Bladder microvascular endothelial cell (primary cell): Measurements from ENCODE around the gene ATP13A4. TPM values are rescaled to one million over a fixed set of nuclear protein-coding genes. Genes with fewer than 3 reads are reported as not detected.

Experiments used
- total RNA-seq: library from RNA; depleted of rRNA; stranded (reverse); fragments of >200 nt; gene quantifications from 2 replicates; pipeline ENCODE4 v1.2.3, GENCODE V29; 2014

Gene ATP13A4, protein sequence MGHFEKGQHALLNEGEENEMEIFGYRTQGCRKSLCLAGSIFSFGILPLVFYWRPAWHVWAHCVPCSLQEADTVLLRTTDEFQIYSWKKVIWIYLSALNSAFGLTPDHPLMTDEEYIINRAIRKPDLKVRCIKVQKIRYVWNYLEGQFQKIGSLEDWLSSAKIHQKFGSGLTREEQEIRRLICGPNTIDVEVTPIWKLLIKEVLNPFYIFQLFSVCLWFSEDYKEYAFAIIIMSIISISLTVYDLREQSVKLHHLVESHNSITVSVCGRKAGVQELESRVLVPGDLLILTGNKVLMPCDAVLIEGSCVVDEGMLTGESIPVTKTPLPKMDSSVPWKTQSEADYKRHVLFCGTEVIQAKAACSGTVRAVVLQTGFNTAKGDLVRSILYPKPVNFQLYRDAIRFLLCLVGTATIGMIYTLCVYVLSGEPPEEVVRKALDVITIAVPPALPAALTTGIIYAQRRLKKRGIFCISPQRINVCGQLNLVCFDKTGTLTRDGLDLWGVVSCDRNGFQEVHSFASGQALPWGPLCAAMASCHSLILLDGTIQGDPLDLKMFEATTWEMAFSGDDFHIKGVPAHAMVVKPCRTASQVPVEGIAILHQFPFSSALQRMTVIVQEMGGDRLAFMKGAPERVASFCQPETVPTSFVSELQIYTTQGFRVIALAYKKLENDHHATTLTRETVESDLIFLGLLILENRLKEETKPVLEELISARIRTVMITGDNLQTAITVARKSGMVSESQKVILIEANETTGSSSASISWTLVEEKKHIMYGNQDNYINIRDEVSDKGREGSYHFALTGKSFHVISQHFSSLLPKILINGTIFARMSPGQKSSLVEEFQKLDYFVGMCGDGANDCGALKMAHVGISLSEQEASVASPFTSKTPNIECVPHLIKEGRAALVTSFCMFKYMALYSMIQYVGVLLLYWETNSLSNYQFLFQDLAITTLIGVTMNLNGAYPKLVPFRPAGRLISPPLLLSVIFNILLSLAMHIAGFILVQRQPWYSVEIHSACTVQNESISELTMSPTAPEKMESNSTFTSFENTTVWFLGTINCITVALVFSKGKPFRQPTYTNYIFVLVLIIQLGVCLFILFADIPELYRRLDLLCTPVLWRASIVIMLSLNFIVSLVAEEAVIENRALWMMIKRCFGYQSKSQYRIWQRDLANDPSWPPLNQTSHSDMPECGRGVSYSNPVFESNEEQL
- total RNA-seq = 0.13 TPM in 1 of 2 replicates, not detected in the other

DNA sequence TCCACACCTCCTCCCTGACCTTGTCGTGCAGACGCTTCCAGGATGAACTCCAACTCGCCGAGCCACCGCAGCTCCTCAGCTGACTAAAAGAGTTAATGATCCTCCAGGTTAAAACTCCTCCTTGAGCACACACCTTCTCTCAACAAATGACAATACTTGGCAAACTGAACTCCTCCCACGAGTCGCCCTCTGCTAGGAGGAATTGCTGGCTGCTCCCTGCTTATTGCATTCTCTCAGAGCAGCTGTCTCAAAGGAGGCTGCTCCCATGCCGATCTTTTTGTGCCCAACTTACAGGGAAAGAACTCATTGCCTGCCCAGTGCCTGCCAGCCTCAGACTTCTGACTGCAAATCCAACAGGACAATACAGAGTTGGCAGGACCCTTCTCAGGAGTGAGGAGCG lies at the start of gene ATP13A4:
Gene ATP13A4, minus strand, starts transcription at position 85 of the 400 bp plus-strand sequence. CDS start 96 bp downstream, outside the sequence.

DNA sequence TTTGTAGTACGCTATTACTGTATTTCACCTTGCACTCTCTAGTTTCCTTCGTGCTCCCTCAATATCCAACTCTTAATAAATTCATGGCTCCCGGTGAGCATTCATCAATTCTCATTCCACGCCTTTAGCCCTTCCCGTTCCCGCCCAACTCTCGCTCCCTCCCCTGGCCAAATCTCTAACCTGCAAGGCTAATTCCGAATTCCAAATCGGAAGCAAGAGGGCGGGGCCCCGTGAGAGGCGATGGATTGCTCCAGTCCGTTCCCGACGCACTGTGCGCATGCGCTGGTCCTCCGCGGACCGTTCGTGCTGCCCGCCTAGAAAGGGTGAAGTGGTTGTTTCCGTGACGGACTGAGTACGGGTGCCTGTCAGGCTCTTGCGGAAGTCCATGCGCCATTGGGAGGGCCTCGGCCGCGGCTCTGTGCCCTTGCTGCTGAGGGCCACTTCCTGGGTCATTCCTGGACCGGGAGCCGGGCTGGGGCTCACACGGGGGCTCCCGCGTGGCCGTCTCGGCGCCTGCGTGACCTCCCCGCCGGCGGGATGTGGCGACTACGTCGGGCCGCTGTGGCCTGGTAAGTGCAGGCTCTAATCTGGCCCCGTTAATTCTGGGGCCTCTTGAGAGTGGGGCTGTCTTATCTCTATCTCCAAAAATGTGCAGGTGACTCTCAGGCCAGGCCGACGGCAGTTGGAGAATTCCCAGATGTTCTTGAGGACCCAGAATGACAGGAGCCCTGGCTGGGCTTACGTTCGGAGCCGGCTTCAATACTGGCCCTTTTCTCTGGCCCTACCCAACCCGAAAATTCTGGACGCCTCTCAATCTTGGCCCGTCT lies 38.4 kb upstream of the ATP13A4 start, which contains the start of gene OPA1:
Gene OPA1, plus strand, starts transcription at position 368 of the 827 bp plus-strand sequence. Its CDS starts 170 bp downstream, at position 538.

DNA sequence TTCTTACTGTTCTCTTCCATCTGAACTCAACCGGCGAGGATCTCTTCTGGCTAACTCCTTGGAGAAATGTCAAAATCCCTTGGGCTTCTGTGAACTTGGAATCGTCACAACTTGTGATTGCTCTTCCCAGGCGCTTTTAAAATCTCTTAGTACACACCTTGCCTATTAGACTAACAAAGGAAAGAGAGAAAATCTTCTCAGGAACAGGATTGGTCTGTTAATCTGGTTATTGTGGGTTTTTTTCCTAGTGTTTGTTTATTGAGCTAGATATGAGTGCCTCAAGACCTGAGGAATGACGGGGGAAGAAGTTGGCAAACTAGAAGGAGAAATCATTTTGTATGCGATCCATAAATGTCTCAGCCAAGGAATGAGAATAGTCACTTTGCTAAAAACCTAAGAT lies 176.0 kb downstream of the ATP13A4 start, which contains the start of gene ATP13A5:
Gene ATP13A5, minus strand, starts transcription at position 48 of the 400 bp plus-strand sequence. Its CDS starts 28 bp downstream, at position 20.

Other genes starting within 250 kb of the ATP13A4 start
- not detected in 2 replicates for gene ATP13A5, start 176.1 kb downstream of the ATP13A4 start, total RNA-seq
- 40.0 and 77.1 TPM in 2 replicates for gene OPA1, start 38.3 kb upstream of the ATP13A4 start, total RNA-seq